B cell (primary cell): ENCODE data around the gene NUMB. TPM values are rescaled to one million over a fixed set of nuclear protein-coding genes. Genes with fewer than 3 reads are reported as not detected.

Source experiments
- ATAC-seq: fragments of 200-7000 bp; cut with Tn5 transposase; one replicate; pipeline ENCODE4 v1.10.0; 2021; ENCODE audit warnings: low read depth, mild to moderate bottlenecking, moderate number of reproducible peaks, moderate library complexity
- CTCF ChIA-PET: fragments of 350-600 bp; sonication (Branson Sonifier 250); formaldehyde crosslinking; loops from one replicate; lab custom pipeline; 2021; ENCODE audit warnings: antibody characterized with exemption, inconsistent platforms; lab: Charles Lee
- POLR2A ChIA-PET: fragments of 350-600 bp; sonication (Branson Sonifier 250); formaldehyde crosslinking; loops from one replicate; lab custom pipeline; 2021; ENCODE audit warnings: antibody characterized with exemption; lab: Charles Lee
- DNase-seq: peaks from one replicate; pipeline ENCODE4 v3.0.0; 2013
- H2AFZ ChIP-seq: 2 replicates; pipeline ENCODE4 v1.6.1; 2012; ENCODE audit warnings: mild to moderate bottlenecking, low read depth, low read length; ENCODE audit not compliant: insufficient read depth, poor library complexity, severe bottlenecking
- H3K27ac ChIP-seq, 2 donors: 1 replicate in 1 of 2; 2 replicates in 1 of 2; pipeline ENCODE4 v1.5.1; 2012 to 2013; ENCODE audit warnings: low read length in 2 of 2, mild to moderate bottlenecking in 2 of 2, moderate library complexity in 1 of 2
- H3K27me3 ChIP-seq, 4 experiments: fragments of 200-600 bp in 1 of 4; sonication (generic) in 1 of 4; replicated peaks in 1 of 4; 1 replicate in 2 of 4; 2 replicates in 2 of 4; pipeline versions ENCODE4 v1.6.1 to v1.7.0; 2013 to 2016; ENCODE audit warnings: low read length in 3 of 4, mild to moderate bottlenecking in 2 of 4, mixed read lengths in 1 of 4, moderate library complexity in 1 of 4; ENCODE audit not compliant: insufficient read depth in 4 of 4, control insufficient read depth in 3 of 4; ENCODE audit errors: control extremely low read depth in 1 of 4
- H3K36me3 ChIP-seq, 2 experiments: replicated peaks in 1 of 2; 1 replicate in 1 of 2; 2 replicates in 1 of 2; pipeline versions ENCODE4 v1.6.1 to v1.7.1; 2013; ENCODE audit warnings: low read length in 1 of 2; ENCODE audit not compliant: insufficient read depth in 2 of 2, control insufficient read depth in 1 of 2; ENCODE audit errors: control extremely low read depth in 1 of 2, extremely low read depth in 1 of 2
- H3K4me1 ChIP-seq, 2 donors: fragments of 200-600 bp in 1 of 2; sonication (generic) in 1 of 2; 1 replicate in 1 of 2; 2 replicates in 1 of 2; pipeline versions ENCODE4 v1.5.1 to v1.6.1; 2013 to 2017; ENCODE audit warnings: low read length in 2 of 2; ENCODE audit not compliant: control insufficient read depth in 2 of 2, insufficient read depth in 2 of 2
- H3K4me2 ChIP-seq: replicated peaks from 2 replicates; pipeline ENCODE3; 2012; ENCODE audit warnings: mild to moderate bottlenecking, low read depth, low read length; ENCODE audit not compliant: poor library complexity, severe bottlenecking
- H3K4me3 ChIP-seq, 5 experiments: fragments of 200-600 bp in 1 of 5; sonication (generic) in 1 of 5; 1 replicate in 3 of 5; 2 replicates in 2 of 5; pipeline versions ENCODE4 v1.5.1 to v1.7.0; 2011 to 2016; ENCODE audit warnings: low read length in 4 of 5, mild to moderate bottlenecking in 4 of 5, low read depth in 2 of 5, control low read depth in 1 of 5, moderate library complexity in 1 of 5; ENCODE audit not compliant: insufficient read depth in 1 of 5; ENCODE audit errors: control extremely low read depth in 1 of 5, extremely low read depth in 1 of 5
- H3K79me2 ChIP-seq: fragments of 200-600 bp; sonication (generic); one replicate; pipeline ENCODE4 v1.6.0; 2016; ENCODE audit warnings: low read length; ENCODE audit not compliant: control insufficient read depth, insufficient read depth
- H3K9ac ChIP-seq: fragments of 200-600 bp; sonication (generic); 2 replicates; pipeline ENCODE4 v1.6.1; 2017; ENCODE audit warnings: mild to moderate bottlenecking, low read length, moderate library complexity
- H3K9me3 ChIP-seq, 3 donors: one replicate each; pipeline versions ENCODE4 v1.6.1 to v1.7.1; 2013; ENCODE audit warnings: low read length in 2 of 3; ENCODE audit not compliant: control insufficient read depth in 2 of 3, insufficient read depth in 1 of 3; ENCODE audit errors: control extremely low read depth in 1 of 3
- H4K20me1 ChIP-seq: 2 replicates; pipeline ENCODE4 v1.6.0; 2012; ENCODE audit warnings: mild to moderate bottlenecking, low read length; ENCODE audit not compliant: insufficient read depth, control insufficient read depth, poor library complexity, severe bottlenecking
- H3K27ac Mint-ChIP-seq: one replicate; pipeline ENCODE4 v1.8.0; 2021; ENCODE audit warnings: mixed read lengths
- H3K27me3 Mint-ChIP-seq: one replicate; pipeline ENCODE4 v1.8.0; 2021; ENCODE audit warnings: mixed read lengths
- H3K4me1 Mint-ChIP-seq: one replicate; pipeline ENCODE4 v1.8.0; 2021; ENCODE audit warnings: mixed read lengths
- H3K4me3 Mint-ChIP-seq: one replicate; pipeline ENCODE4 v1.8.0; 2021; ENCODE audit warnings: mixed read lengths
- H3K9me3 Mint-ChIP-seq: one replicate; pipeline ENCODE4 v1.8.0; 2022; ENCODE audit warnings: mixed read lengths; ENCODE audit not compliant: insufficient read depth
- EZH2 ChIP-seq: IDR thresholded peaks from 2 replicates; pipeline ENCODE4 v1.6.1; 2012; ENCODE audit warnings: borderline replicate concordance, low read depth, mild to moderate bottlenecking, moderate library complexity, low read length; ENCODE audit not compliant: insufficient read depth, poor library complexity, severe bottlenecking
- WGBS: methylation state at CpG from one replicate; pipeline ENCODE4 v1.1.5; 2013; ENCODE audit warnings: missing lambda C conversion rate; ENCODE audit not compliant: insufficient coverage; 5-methylcytosine and 5-hydroxymethylcytosine counted together
- intact Hi-C: fragments of 100-400 bp; cut with micrococcal nuclease; formaldehyde crosslinking; loops from one replicate; pipeline ENCODE4 v1.10.0; 2022
- polyA plus RNA-seq: library from polyadenylated mRNA; depleted of rRNA; stranded (reverse); fragments of >200 nt; gene quantifications from 2 replicates; pipeline ENCODE4 v1.2.3, GENCODE V29; 2012
- total RNA-seq, 2 donors: library from RNA; stranded (reverse); fragments of 120-200 nt in 1 of 2; gene quantifications; 1 replicate in 1 of 2; 2 replicates in 1 of 2; pipeline versions ENCODE4 v1.2.3 to v1.2.4, GENCODE V29; 2013 to 2022
- TF ChIP-seq, protein P1 (sequence below): fragments of 200-600 bp; IDR thresholded peaks from one replicate; pipeline ENCODE4 v1.8.0; 2022; ENCODE audit warnings: antibody characterized with exemption, mild to moderate bottlenecking

Gene NUMB
- total and polyA plus RNA-seq, 2 donors (not counting 1 experiment from before 2014, with no cell fraction given), result 63.4 to 102 TPM

DNA sequence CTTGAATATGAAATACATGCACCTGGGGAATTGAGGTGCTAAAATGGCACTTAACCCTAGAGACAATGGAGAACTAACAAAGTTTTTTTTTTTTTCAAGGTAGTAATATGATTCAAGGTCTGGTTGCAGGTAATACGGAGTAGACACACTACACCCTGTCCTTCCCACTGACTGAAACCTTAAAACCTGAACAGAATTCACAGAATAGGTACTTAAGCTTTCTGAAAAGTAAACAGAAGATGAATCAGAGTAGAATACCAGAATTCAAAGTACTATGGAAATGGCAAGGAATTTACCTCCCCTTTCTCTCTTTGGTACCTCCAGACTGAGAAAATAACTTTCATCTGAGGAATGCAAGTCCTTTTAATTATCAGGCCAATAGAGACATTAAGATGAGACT is 133.8 kb downstream of the NUMB start:
- no peaks in the 10 kb centered on the region for H3K9me3 Mint-ChIP-seq
- no peak overlapping the region for H3K9ac ChIP-seq
- intact Hi-C loops, result no loop called here
- ChIA-PET POLR2A (no interaction called here), CTCF (interaction anchor here (1.5 to 2.2 kb wide), 2 partner anchors 29 to 146 kb away, joined by 3 to 11 read pairs; no protein-coding TSS in a partner anchor)
- no peak overlapping the region for H3K4me3 Mint-ChIP-seq
- no peak for ATAC-seq
- peaks cover 2 to 10% of the 10 kb centered on the region in 2 experiments for H3K36me3 ChIP-seq
- H3K4me1 ChIP-seq, result peaks cover 4 to 7% of the 10 kb centered on the region in 2 donors
- H2AFZ ChIP-seq, result no peak overlapping the region
- H3K27ac ChIP-seq, result no peak overlapping the region
- H3K27me3 Mint-ChIP-seq, result no peaks in the 10 kb centered on the region
- no peaks in the 10 kb centered on the region for H3K9me3 ChIP-seq
- no peak for DNase-seq
- no peak overlapping the region for H3K4me3 ChIP-seq
- H3K27ac Mint-ChIP-seq, result no peak overlapping the region
- TF ChIP-seq, protein P1, sequence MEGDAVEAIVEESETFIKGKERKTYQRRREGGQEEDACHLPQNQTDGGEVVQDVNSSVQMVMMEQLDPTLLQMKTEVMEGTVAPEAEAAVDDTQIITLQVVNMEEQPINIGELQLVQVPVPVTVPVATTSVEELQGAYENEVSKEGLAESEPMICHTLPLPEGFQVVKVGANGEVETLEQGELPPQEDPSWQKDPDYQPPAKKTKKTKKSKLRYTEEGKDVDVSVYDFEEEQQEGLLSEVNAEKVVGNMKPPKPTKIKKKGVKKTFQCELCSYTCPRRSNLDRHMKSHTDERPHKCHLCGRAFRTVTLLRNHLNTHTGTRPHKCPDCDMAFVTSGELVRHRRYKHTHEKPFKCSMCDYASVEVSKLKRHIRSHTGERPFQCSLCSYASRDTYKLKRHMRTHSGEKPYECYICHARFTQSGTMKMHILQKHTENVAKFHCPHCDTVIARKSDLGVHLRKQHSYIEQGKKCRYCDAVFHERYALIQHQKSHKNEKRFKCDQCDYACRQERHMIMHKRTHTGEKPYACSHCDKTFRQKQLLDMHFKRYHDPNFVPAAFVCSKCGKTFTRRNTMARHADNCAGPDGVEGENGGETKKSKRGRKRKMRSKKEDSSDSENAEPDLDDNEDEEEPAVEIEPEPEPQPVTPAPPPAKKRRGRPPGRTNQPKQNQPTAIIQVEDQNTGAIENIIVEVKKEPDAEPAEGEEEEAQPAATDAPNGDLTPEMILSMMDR, result no peak
- no peak for TF ChIP-seq EZH2
- H3K4me1 Mint-ChIP-seq, result peaks cover 23% of the 10 kb centered on the region
- H3K79me2 ChIP-seq, result peaks cover 4% of the 10 kb centered on the region
- peaks cover 14% of the 10 kb centered on the region for H4K20me1 ChIP-seq
- WGBS, result no CpG with 5 or more reads among the region's 1 CpG
- no peaks in the 10 kb centered on the region for H3K27me3 ChIP-seq
- no peak overlapping the region for H3K4me2 ChIP-seq

DNA sequence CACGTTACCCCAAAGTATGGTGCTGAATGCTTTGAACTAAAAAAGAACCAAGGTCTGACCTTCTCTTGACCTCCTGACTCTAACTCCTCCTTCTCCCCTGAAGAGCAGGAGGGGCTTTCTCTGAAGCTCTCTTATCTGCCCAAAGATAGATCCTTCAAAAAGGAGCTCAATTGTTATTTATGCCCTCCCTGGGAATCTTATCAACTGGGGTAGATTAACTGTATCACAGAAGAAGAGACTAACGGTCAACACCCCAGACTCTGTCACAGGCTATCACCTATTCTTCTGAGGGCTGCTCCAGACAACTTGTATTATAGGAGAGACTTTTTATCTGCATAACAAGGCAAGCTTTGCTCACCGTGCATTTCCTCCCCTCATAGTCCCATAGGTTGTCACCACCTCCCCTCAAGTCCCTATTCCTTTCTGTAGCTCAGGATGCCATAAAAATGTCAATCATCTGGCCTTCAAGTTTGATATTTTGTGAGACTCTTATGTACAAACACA is 134.4 kb downstream of the NUMB start:
- TF ChIP-seq, protein P1, result no peak
- no peak for TF ChIP-seq EZH2
- intact Hi-C loops, result no loop called here
- ATAC-seq (no peak), DNase-seq (no peak)
- H3K4me1 ChIP-seq, result peaks cover 4 to 7% of the 10 kb centered on the region in 2 donors
- no peaks in the 10 kb centered on the region for H3K27me3 ChIP-seq
- Mint-ChIP-seq H3K27me3 (no peaks in the 10 kb centered on the region), H3K4me1 (peaks cover 18% of the 10 kb centered on the region), H3K4me3 (no peak overlapping the region), H3K9me3 (no peaks in the 10 kb centered on the region), H3K27ac (no peak overlapping the region)
- 100% methylated on average over 1 of the region's 3 CpGs for WGBS
- no peak overlapping the region for H3K4me2 ChIP-seq
- no peak overlapping the region for H3K27ac ChIP-seq
- no peaks in the 10 kb centered on the region for H3K9me3 ChIP-seq
- H3K79me2 ChIP-seq, result peaks cover 4% of the 10 kb centered on the region
- ChIA-PET CTCF (interaction anchor here (1.5 kb wide), 1 partner anchor 28 kb away, joined by 3 read pairs; no protein-coding TSS in a partner anchor), POLR2A (no interaction called here)
- H4K20me1 ChIP-seq, result peaks cover 14% of the 10 kb centered on the region
- H3K9ac ChIP-seq, result no peak overlapping the region
- no peak overlapping the region for H2AFZ ChIP-seq
- H3K4me3 ChIP-seq, result no peak overlapping the region
- peaks cover 2 to 9% of the 10 kb centered on the region in 2 experiments for H3K36me3 ChIP-seq
